Transverse colon (tissue), 4 donors: ENCODE data around the gene HECA. TPM values are rescaled to one million over a fixed set of nuclear protein-coding genes. Genes with fewer than 3 reads are reported as not detected.

Source experiments
- DNase-seq: peaks from one replicate; pipeline ENCODE4 v3.0.0-alpha.2; 2019
- H3K27ac ChIP-seq, 4 donors: fragments of 200-600 bp; sonication (generic); 2 replicates each; pipeline ENCODE4 v1.5.1; 2016 to 2018; ENCODE audit warnings: inconsistent platforms in 4 of 4
- H3K27me3 ChIP-seq: fragments of 200-600 bp; sonication (generic); 2 replicates; pipeline ENCODE4 v1.5.1; 2017; ENCODE audit warnings: inconsistent platforms
- H3K36me3 ChIP-seq, 4 donors: fragments of 200-600 bp; sonication (generic); 2 replicates each; pipeline ENCODE4 v1.5.1; 2017 to 2019; ENCODE audit warnings: inconsistent platforms in 4 of 4
- H3K4me1 ChIP-seq, 4 donors: fragments of 200-600 bp; sonication (generic); 2 replicates each; pipeline ENCODE4 v1.5.1; 2017 to 2020; ENCODE audit warnings: inconsistent platforms in 4 of 4
- H3K4me3 ChIP-seq, 4 donors: fragments of 200-600 bp; sonication (generic); 1 replicate in 1 of 4; 2 replicates in 3 of 4; pipeline versions ENCODE4 v1.5.1 to v1.6.1; 2017 to 2019; ENCODE audit warnings: inconsistent platforms in 4 of 4
- H3K9me3 ChIP-seq, 2 donors: fragments of 200-600 bp; sonication (generic); 2 replicates each; pipeline ENCODE4 v1.5.1; 2017 to 2019; ENCODE audit warnings: inconsistent platforms in 2 of 2
- EP300 ChIP-seq: sonication (generic); formaldehyde crosslinking; IDR thresholded peaks from one replicate; pipeline ENCODE4 v1.6.1; 2017; ENCODE audit warnings: antibody characterized with exemption, low read depth
- POLR2A ChIP-seq: fragments of 450-650 bp; IDR thresholded peaks from one replicate; pipeline ENCODE4 v1.6.1; 2016; ENCODE audit warnings: antibody characterized with exemption, mild to moderate bottlenecking, moderate library complexity
- POLR2AphosphoS5 ChIP-seq, 3 donors: sonication (generic); formaldehyde crosslinking; IDR thresholded peaks; one replicate each; pipeline ENCODE4 v1.6.1; 2016; ENCODE audit warnings: antibody characterized with exemption in 3 of 3
- WGBS, 2 donors: methylation state at CpG; one replicate each; pipeline ENCODE4 v1.1.5; 2018; ENCODE audit warnings: low coverage in 1 of 2; 5-methylcytosine and 5-hydroxymethylcytosine counted together
- in situ Hi-C, 4 donors: fragments of 200-750 bp; cut with MboI; loops; one replicate each; pipeline versions ENCODE4 v1.15.0 to v1.15.1; 2017; ENCODE audit warnings: low sequenced_read_pairs in 3 of 4, low pct_ligation_motif_present in 1 of 4, low pct_unique_long_range_greater_than_20kb in 1 of 4
- intact Hi-C: fragments of 100-400 bp; cut with DNase I; formaldehyde crosslinking; loops from one replicate; pipeline ENCODE4 v1.15.1; 2023; ENCODE audit warnings: low total_unique reads
- total RNA-seq, 4 donors: library from RNA; depleted of rRNA; stranded (reverse); fragments of >200 nt; gene quantifications; one replicate each; pipeline ENCODE4 v1.1.0, GENCODE V29; 2016
- TF ChIP-seq, protein P1 (sequence below), 5 experiments: fragments of 200-600 bp in 3 of 5; fragments of 450-650 bp in 2 of 5; sonication (generic) in 3 of 5; IDR thresholded peaks; 1 replicate in 2 of 5; 2 replicates in 3 of 5; pipeline ENCODE4 v1.5.1; 2016 to 2017; ENCODE audit warnings: antibody characterized with exemption in 5 of 5, inconsistent platforms in 3 of 5, mild to moderate bottlenecking in 2 of 5, moderate library complexity in 1 of 5

Gene HECA
- total RNA-seq, 4 donors from 2014 or later, result 34.4 to 53.7 (median 45.5) TPM

- H3K27me3 ChIP-seq, result no peaks in the 10 kb centered on the region
- TF ChIP-seq, protein P1, sequence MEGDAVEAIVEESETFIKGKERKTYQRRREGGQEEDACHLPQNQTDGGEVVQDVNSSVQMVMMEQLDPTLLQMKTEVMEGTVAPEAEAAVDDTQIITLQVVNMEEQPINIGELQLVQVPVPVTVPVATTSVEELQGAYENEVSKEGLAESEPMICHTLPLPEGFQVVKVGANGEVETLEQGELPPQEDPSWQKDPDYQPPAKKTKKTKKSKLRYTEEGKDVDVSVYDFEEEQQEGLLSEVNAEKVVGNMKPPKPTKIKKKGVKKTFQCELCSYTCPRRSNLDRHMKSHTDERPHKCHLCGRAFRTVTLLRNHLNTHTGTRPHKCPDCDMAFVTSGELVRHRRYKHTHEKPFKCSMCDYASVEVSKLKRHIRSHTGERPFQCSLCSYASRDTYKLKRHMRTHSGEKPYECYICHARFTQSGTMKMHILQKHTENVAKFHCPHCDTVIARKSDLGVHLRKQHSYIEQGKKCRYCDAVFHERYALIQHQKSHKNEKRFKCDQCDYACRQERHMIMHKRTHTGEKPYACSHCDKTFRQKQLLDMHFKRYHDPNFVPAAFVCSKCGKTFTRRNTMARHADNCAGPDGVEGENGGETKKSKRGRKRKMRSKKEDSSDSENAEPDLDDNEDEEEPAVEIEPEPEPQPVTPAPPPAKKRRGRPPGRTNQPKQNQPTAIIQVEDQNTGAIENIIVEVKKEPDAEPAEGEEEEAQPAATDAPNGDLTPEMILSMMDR (IDR thresholded peaks at IDR 0.05), result no peak
- no peak for TF ChIP-seq POLR2A
- no peak for TF ChIP-seq POLR2AphosphoS5 (IDR thresholded peaks at IDR 0.05)
- TF ChIP-seq EP300, result no peak
- intact Hi-C loops (no loop called here), in situ Hi-C loops (no loop called here)
- no peaks in the 10 kb centered on the region for H3K9me3 ChIP-seq
- no peaks in the 10 kb centered on the region for H3K36me3 ChIP-seq
- no peak overlapping the region for H3K27ac ChIP-seq
- DNase-seq, result no peak
- WGBS, 2 donors, result 73 to 82% methylated on average over 3 of the region's 3 CpGs
- no peaks in the 10 kb centered on the region for H3K4me1 ChIP-seq
- no peak overlapping the region for H3K4me3 ChIP-seq
Measured at GRCh38 chr6:139194740-139195139, 59.9 kb downstream of the HECA start.

DNA sequence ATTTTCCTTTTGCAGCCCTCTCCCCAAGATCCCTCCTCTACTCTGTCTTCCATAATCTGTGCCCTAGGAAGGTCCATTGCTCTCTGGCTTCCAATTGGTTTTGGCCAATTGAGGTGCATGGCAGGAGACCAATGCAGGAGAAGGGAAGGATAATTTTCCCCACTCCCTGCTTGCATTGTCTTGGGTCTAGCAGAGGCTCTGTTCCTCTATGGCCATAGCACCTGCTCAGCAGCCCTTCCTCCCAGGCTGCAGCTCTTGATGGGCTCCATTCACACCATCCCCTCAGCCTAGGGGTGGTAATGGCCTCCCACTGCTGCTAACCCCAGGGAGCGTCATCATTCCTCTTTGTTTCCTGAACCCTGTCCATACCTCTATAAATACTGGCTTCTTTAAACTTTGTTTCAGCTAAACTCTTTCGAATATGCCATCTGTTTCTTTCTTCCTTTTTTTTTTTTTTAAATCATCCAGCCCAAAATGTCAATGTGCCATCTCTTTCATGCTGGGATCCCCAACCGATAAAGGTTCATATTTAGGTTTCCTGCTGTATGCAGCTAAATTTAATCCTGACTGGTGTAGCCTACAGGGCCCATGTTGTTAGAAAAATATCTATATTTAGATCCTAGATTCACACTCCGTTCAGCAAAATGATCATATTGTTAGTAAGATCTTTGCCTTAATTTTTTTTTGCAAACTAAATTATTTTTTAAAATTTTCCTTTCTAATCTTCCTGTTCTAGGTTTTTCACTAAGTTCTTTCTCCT is 63.8 kb downstream of the HECA start:
- H3K36me3 ChIP-seq, result no peaks in the 10 kb centered on the region
- no peaks in the 10 kb centered on the region for H3K27me3 ChIP-seq
- DNase-seq, result no peak
- 74 to 92% methylated on average over 4 of the region's 4 CpGs for WGBS, 2 donors
- no peaks in the 10 kb centered on the region for H3K4me1 ChIP-seq
- intact Hi-C loops, result no loop called here
- H3K4me3 ChIP-seq, result no peak overlapping the region
- no peaks in the 10 kb centered on the region for H3K9me3 ChIP-seq
- no peak overlapping the region for H3K27ac ChIP-seq
- in situ Hi-C loops, result no loop called here
- TF ChIP-seq, protein P1 (IDR thresholded peaks at IDR 0.05), result no peak
- no peak for TF ChIP-seq POLR2A
- no peak for TF ChIP-seq POLR2AphosphoS5 (IDR thresholded peaks at IDR 0.05)
- no peak for TF ChIP-seq EP300

DNA sequence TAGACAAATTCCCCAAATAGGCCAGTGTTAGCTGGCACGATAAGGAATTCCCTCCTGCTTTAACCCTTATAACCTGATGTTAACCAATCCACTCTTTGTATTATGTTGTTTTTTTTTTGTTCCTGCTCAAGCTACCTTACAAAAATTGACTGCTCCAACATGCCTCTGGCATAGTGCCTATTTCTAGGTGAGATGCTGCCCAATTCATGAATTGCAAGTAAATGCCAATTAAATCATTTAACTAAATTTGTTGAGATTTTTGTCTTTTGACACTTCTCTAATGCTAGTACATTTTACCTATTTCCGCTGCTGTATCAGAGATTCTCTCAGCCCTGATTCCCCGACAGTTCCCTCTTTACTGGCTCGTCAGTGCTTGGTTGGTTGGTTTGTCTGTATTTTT is 66.5 kb downstream of the HECA start:
- Histone ChIP-seq H3K27ac (no peak overlapping the region), H3K27me3 (no peaks in the 10 kb centered on the region), H3K4me1 (no peaks in the 10 kb centered on the region), H3K9me3 (peaks cover 2 to 9% of the 10 kb centered on the region in 2 donors), H3K4me3 (no peak overlapping the region), H3K36me3 (no peaks in the 10 kb centered on the region)
- in situ Hi-C loops, result no loop called here
- intact Hi-C loops, result no loop called here
- DNase-seq, result no peak
- TF ChIP-seq POLR2A (no peak), EP300 (no peak)
- TF ChIP-seq, protein P1 (IDR thresholded peaks at IDR 0.05), result no peak
- WGBS, 2 donors, result 91 to 94% methylated on average over 3 to 4 of the region's 4 CpGs

DNA sequence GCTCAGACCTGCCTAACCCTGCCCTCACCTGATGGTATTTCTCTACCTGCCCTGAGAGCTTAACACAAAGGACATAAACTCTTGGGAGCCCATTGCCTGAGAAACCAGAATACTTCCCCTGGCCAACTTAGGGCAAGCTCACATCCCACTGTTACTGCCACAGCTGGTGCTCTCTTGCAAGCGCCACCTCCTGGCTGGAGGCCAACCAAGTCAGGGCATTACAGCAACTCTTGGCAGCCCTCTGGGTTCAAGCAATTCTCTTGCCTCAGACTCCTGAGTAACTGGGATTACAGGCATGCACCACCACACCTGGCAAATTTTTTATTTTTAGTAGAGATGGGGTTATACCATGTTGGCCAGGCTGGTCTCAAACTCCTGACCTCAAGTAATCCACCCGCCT is 70.1 kb downstream of the HECA start:
- Histone ChIP-seq H3K9me3 (peaks cover 7 to 19% of the 10 kb centered on the region in 2 donors), H3K27ac (no peak overlapping the region), H3K27me3 (no peaks in the 10 kb centered on the region), H3K4me3 (no peak overlapping the region), H3K36me3 (no peaks in the 10 kb centered on the region), H3K4me1 (no peaks in the 10 kb centered on the region)
- in situ Hi-C loops, result no loop called here
- TF ChIP-seq POLR2A (no peak), POLR2AphosphoS5 (IDR thresholded peaks at IDR 0.05) (no peak), EP300 (no peak)
- TF ChIP-seq, protein P1 (IDR thresholded peaks at IDR 0.05), result no peak
- DNase-seq, result no peak
- intact Hi-C loops, result no loop called here
- WGBS, 2 donors, result 86 to 96% methylated on average over 2 of the region's 2 CpGs
